ENCODE measurements around the gene RERG.

The RERG gene

GRCh38 chr12:15234508-15234907 is 13.3 kb upstream of the RERG start:
- no peaks in the 10 kb centered on the region for H3K4me1 ChIP-seq (ENCODE audit: control insufficient read depth in 1 of 2, insufficient read depth in 1 of 2, low read depth in 1 of 2, low read length in 1 of 2)
- no peaks in the 10 kb centered on the region for H3K9me3 ChIP-seq
- H3K27me3 ChIP-seq = peaks cover 31% of the 10 kb centered on the region
- H3K4me3 ChIP-seq (ENCODE audit: low read depth in 1 of 2, low read length in 1 of 2) = no peak overlapping the region
- TF ChIP-seq, protein P1, sequence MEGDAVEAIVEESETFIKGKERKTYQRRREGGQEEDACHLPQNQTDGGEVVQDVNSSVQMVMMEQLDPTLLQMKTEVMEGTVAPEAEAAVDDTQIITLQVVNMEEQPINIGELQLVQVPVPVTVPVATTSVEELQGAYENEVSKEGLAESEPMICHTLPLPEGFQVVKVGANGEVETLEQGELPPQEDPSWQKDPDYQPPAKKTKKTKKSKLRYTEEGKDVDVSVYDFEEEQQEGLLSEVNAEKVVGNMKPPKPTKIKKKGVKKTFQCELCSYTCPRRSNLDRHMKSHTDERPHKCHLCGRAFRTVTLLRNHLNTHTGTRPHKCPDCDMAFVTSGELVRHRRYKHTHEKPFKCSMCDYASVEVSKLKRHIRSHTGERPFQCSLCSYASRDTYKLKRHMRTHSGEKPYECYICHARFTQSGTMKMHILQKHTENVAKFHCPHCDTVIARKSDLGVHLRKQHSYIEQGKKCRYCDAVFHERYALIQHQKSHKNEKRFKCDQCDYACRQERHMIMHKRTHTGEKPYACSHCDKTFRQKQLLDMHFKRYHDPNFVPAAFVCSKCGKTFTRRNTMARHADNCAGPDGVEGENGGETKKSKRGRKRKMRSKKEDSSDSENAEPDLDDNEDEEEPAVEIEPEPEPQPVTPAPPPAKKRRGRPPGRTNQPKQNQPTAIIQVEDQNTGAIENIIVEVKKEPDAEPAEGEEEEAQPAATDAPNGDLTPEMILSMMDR (IDR thresholded peaks at IDR 0.05) = no peak
- no peak overlapping the region for H3K27ac ChIP-seq
- no peaks in the 10 kb centered on the region for H3K36me3 ChIP-seq

DNA sequence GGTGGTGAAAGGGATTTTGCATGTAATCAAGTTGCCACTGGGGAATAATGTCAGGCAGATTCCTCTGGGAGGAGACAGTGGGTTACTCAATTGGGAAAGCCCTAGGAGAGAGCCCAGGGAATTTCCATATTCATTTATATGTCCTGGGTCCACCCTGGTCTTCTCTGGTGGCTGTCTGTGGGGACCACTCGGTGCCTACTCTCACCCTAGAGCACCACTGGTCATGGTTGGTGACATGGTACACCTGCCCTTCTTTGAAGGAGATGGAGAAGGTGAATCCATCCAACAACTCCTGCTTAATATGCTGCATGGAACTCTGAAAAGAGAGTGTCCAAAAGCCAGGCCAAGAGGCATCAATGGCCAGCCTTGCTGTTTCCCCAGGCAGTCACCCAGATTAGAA is 12.8 kb upstream of the RERG start:
- H3K4me1 ChIP-seq (ENCODE audit: control insufficient read depth in 1 of 2, insufficient read depth in 1 of 2, low read depth in 1 of 2, low read length in 1 of 2) = no peaks in the 10 kb centered on the region
- peaks cover 34% of the 10 kb centered on the region for H3K27me3 ChIP-seq
- H3K36me3 ChIP-seq = no peaks in the 10 kb centered on the region
- H3K27ac ChIP-seq = no peak overlapping the region
- TF ChIP-seq, protein P1 (IDR thresholded peaks at IDR 0.05) = no peak
- H3K9me3 ChIP-seq = no peaks in the 10 kb centered on the region
- H3K4me3 ChIP-seq (ENCODE audit: low read depth in 1 of 2, low read length in 1 of 2) = no peak overlapping the region

- Histone ChIP-seq H3K27me3 (peaks cover 39% of the 10 kb centered on the region), H3K27ac (no peak overlapping the region), H3K4me3 (ENCODE audit: low read depth in 1 of 2, low read length in 1 of 2) (no peak overlapping the region), H3K9me3 (no peaks in the 10 kb centered on the region), H3K36me3 (no peaks in the 10 kb centered on the region), H3K4me1 (ENCODE audit: control insufficient read depth in 1 of 2, insufficient read depth in 1 of 2, low read depth in 1 of 2, low read length in 1 of 2) (no peaks in the 10 kb centered on the region)
- TF ChIP-seq, protein P1 (IDR thresholded peaks at IDR 0.05) = no peak
Observed at GRCh38 chr12:15232959-15233358, 11.7 kb upstream of the RERG start.

- TF ChIP-seq, protein P1 (IDR thresholded peaks at IDR 0.05) = no peak
- no peaks in the 10 kb centered on the region for H3K4me1 ChIP-seq (ENCODE audit: control insufficient read depth in 1 of 2, insufficient read depth in 1 of 2, low read depth in 1 of 2, low read length in 1 of 2)
- no peak overlapping the region for H3K27ac ChIP-seq
- H3K27me3 ChIP-seq = peaks cover 51% of the 10 kb centered on the region
- H3K36me3 ChIP-seq = no peaks in the 10 kb centered on the region
- H3K9me3 ChIP-seq = no peaks in the 10 kb centered on the region
- H3K4me3 ChIP-seq (ENCODE audit: low read depth in 1 of 2, low read length in 1 of 2) = no peak overlapping the region
Observed at GRCh38 chr12:15231493-15231892, 10.3 kb upstream of the RERG start.

- TF ChIP-seq, protein P1 (IDR thresholded peaks at IDR 0.05) = no peak
- Histone ChIP-seq H3K4me3 (ENCODE audit: low read depth in 1 of 2, low read length in 1 of 2) (no peak overlapping the region), H3K27me3 (peaks cover 51% of the 10 kb centered on the region), H3K36me3 (no peaks in the 10 kb centered on the region), H3K27ac (no peak overlapping the region), H3K9me3 (no peaks in the 10 kb centered on the region), H3K4me1 (ENCODE audit: control insufficient read depth in 1 of 2, insufficient read depth in 1 of 2, low read depth in 1 of 2, low read length in 1 of 2) (no peaks in the 10 kb centered on the region)
Observed at GRCh38 chr12:15230751-15231150, 9.5 kb upstream of the RERG start.

DNA sequence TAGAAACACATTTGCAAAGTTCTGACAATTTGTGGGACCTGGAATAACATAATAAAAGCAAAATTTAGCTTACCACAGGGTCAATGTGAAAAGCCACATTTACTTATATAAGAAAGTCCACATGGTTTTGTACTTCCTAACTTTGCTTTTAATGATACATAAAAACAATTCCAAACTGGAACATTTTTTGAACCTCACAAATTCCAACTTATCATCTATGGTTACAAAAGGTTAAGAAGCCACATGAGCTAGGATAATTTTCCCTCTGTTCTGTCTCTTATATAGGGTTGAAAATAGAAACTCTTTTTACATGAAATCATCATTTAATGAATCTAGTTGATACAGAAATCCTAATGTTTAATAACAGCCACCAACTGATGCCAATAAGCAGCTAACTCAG is 8.9 kb upstream of the RERG start:
- TF ChIP-seq, protein P1 (IDR thresholded peaks at IDR 0.05) = no peak
- Histone ChIP-seq H3K4me1 (ENCODE audit: control insufficient read depth in 1 of 2, insufficient read depth in 1 of 2, low read depth in 1 of 2, low read length in 1 of 2) (no peaks in the 10 kb centered on the region), H3K36me3 (no peaks in the 10 kb centered on the region), H3K4me3 (ENCODE audit: low read depth in 1 of 2, low read length in 1 of 2) (no peak overlapping the region), H3K27ac (no peak overlapping the region), H3K9me3 (no peaks in the 10 kb centered on the region), H3K27me3 (peaks cover 57% of the 10 kb centered on the region)

Data from neutrophil (primary cell).